Measurements from ENCODE around the gene CALML4.

DNA sequence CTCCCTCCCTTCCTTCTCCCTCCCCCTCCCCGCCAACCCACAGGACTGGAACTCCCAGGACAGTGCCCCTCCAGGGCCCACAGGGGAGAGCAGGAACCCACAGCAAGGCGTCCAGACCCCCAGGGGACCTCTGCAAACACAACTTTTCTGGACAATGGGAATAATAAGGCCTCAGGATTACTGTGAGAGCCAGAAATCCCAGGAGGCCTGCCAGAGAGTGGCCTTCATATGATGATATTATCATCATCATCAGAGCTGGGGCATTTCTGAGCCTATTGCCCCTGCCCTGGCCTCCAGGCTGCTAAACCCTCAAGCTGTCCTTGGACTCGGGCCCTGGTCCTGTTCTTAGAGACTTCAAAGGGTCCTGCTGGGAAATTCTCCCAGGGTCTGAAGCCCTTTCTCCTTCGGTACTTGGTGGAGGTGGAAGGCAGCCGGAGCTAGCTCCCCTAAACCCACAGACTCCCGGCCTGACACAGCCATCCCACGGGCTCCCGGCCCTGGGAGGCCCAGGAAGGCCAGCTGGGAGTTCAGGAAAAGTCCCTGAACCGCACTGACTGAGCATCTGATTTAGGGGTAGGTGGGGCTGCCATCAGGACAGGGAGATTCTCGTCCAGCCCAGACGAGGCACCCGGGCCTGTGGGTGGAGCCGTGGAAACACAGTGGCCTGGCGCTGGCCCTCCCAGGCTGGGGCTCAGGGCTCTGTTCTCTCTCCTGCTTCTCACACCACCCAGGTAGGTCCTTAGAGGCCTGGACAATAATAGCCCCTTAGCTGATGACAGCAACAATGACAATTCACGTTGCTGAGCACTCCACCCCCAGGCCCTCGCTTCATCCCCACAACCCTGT lies 4.9 kb downstream of the CALML4 start:
- no peak for TF ChIP-seq POLR2AphosphoS5 (IDR thresholded peaks at IDR 0.05; ENCODE audit: borderline replicate concordance, low read depth, low read length)
- TF ChIP-seq FOXP2 (optimal IDR thresholded peaks at IDR 0.05; ENCODE audit: control extremely low read depth, extremely low read length, insufficient read depth), result no peak

All from SK-N-MC (cell line).